ENCODE data around the gene PSIP1.
A peak's percentile ranks its signal among the peaks of the same experiment; 100 is the strongest.

DNA sequence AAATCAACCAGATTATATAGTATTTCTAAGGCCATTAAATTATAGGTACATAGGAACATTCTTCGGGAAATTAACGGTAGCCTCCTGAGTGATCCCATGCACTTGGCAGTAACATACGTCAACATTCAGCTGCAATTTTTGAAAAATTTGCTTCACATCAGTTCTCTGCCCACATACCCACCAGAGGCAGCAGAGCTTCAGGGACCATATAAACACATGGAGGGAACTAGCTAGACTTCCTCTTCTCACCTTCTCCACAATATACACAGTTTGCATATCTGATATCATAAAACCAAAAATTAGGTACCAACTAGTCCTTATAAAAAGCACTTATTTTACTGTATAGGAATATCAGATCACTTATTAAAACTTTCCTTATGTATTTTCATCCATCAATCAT, 4.8 kb downstream of the PSIP1 start:
- TF ChIP-seq, protein P1, sequence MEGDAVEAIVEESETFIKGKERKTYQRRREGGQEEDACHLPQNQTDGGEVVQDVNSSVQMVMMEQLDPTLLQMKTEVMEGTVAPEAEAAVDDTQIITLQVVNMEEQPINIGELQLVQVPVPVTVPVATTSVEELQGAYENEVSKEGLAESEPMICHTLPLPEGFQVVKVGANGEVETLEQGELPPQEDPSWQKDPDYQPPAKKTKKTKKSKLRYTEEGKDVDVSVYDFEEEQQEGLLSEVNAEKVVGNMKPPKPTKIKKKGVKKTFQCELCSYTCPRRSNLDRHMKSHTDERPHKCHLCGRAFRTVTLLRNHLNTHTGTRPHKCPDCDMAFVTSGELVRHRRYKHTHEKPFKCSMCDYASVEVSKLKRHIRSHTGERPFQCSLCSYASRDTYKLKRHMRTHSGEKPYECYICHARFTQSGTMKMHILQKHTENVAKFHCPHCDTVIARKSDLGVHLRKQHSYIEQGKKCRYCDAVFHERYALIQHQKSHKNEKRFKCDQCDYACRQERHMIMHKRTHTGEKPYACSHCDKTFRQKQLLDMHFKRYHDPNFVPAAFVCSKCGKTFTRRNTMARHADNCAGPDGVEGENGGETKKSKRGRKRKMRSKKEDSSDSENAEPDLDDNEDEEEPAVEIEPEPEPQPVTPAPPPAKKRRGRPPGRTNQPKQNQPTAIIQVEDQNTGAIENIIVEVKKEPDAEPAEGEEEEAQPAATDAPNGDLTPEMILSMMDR (IDR thresholded peaks at IDR 0.05; ENCODE audit: low read depth, low read length, poor library complexity, severe bottlenecking): peak; percentile 42
- TF ChIP-seq EZH2phosphoT487 (IDR thresholded peaks at IDR 0.05; ENCODE audit: borderline replicate concordance, low read length): no peak
